ENCODE data around the gene GJB2.

GJB2 gene

GRCh38 chr13:20149762-20150161 lies 43.0 kb downstream of the GJB2 start:
- Mint-ChIP-seq H3K36me3 (ENCODE audit: low read depth) (no peaks in the 10 kb centered on the region), H3K4me1 (ENCODE audit: low read depth) (no peaks in the 10 kb centered on the region), H3K27ac (no peak overlapping the region), H3K4me3 (no peak overlapping the region), H3K9me3 (no peaks in the 10 kb centered on the region), H3K27me3 (ENCODE audit: low read depth) (peaks cover 56% of the 10 kb centered on the region)
- DNase-seq (ENCODE audit: low spot score): no peak

- Mint-ChIP-seq H3K27me3 (ENCODE audit: low read depth) (peaks cover 51% of the 10 kb centered on the region), H3K4me1 (ENCODE audit: low read depth) (no peaks in the 10 kb centered on the region)
- no peak for DNase-seq (ENCODE audit: low spot score)
Measured at GRCh38 chr13:20148501-20149183, 44.1 kb downstream of the GJB2 start.

GRCh38 chr13:20146381-20146780 lies 46.4 kb downstream of the GJB2 start:
- Mint-ChIP-seq H3K9me3 (no peaks in the 10 kb centered on the region), H3K27me3 (ENCODE audit: low read depth) (peaks cover 62% of the 10 kb centered on the region), H3K4me3 (no peak overlapping the region), H3K27ac (no peak overlapping the region), H3K36me3 (ENCODE audit: low read depth) (no peaks in the 10 kb centered on the region), H3K4me1 (ENCODE audit: low read depth) (no peaks in the 10 kb centered on the region)
- DNase-seq (ENCODE audit: low spot score): no peak

More at GRCh38 chr13:20148501-20149183, 44.1 kb downstream of the GJB2 start:
- H3K36me3 Mint-ChIP-seq (ENCODE audit: low read depth): no peaks in the 10 kb centered on the region
- no peak overlapping the region for H3K4me3 Mint-ChIP-seq
- no peak overlapping the region for H3K27ac Mint-ChIP-seq
- H3K9me3 Mint-ChIP-seq: no peaks in the 10 kb centered on the region

- Mint-ChIP-seq H3K27ac (no peak overlapping the region), H3K4me3 (no peak overlapping the region), H3K27me3 (ENCODE audit: low read depth) (peaks cover 66% of the 10 kb centered on the region), H3K4me1 (ENCODE audit: low read depth) (no peaks in the 10 kb centered on the region), H3K36me3 (ENCODE audit: low read depth) (no peaks in the 10 kb centered on the region), H3K9me3 (no peaks in the 10 kb centered on the region)
- no peak for DNase-seq (ENCODE audit: low spot score)
Measured at GRCh38 chr13:20145521-20145920, 47.2 kb downstream of the GJB2 start.

DNA sequence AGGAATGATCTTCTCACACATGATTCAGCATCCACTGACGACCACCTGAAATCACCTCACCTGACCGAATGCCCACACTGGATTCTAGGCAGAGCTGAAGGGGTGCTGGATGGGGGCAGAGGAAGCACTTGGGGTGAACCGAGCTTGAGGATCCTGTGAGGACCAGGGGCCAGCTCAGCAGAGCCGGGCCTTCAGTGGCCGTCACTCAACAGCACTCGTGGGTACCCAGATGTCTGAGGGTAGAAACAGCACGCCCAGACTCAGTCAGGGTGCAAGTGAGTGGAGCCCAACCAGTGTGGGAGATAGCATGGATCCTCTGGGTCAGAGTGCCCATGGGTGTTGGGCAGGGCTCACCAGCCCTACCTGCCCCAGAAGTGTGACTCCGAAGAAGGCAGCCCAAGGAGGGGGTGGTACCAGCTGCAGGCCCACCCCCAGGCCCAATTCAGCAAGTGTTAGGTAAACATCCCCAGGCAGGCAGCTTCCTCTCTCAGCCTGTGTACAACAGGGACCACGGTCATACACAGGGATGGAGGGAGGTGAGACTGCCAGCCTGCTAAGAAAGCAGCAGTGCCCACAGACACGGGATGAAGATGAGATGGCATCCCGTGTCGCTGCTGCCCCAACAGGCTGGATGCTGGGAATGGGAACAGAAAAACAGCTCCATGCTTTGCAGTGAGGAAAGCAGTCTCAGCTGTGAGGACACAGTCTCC lies 48.4 kb downstream of the GJB2 start:
- Mint-ChIP-seq H3K27me3 (ENCODE audit: low read depth) (peaks cover 68% of the 10 kb centered on the region), H3K9me3 (no peaks in the 10 kb centered on the region), H3K4me1 (ENCODE audit: low read depth) (no peaks in the 10 kb centered on the region), H3K36me3 (ENCODE audit: low read depth) (no peaks in the 10 kb centered on the region), H3K27ac (no peak overlapping the region), H3K4me3 (no peak overlapping the region)
- no peak for DNase-seq (ENCODE audit: low spot score)

DNA sequence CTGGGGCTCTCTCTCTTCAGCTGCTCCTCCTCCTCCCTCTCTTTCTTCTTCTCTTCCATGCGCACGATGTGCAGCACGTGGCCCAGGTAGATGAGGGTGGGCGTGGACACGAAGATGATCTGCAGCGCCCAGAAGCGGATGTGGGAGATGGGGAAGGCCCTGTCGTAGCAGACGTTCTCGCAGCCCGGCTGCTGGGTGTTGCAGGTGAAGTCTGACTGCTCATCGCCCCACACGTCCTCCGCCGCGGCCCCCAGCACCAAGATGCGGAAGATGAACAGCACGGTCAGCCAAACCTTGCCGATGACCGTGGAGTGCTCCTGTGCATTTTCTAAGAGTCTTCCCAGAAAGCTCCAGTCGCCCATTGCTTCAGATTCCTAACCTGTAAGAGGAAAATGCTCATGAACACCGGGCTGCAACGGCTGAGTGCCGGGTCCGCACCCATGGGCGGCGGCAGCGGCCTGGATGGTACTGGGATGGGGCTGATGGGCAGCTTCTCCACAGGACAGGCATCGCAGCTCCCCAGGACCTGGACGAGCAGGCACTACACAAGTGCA lies 49.7 kb downstream of the GJB2 start:
- H3K27ac Mint-ChIP-seq: no peak overlapping the region
- no peaks in the 10 kb centered on the region for H3K36me3 Mint-ChIP-seq (ENCODE audit: low read depth)
- no peak for DNase-seq (ENCODE audit: low spot score)

GRCh38 chr13:20142023-20142926 lies 50.5 kb downstream of the GJB2 start:
- no peak for DNase-seq (ENCODE audit: low spot score)
- H3K27ac Mint-ChIP-seq: no peak overlapping the region
- H3K36me3 Mint-ChIP-seq (ENCODE audit: low read depth): no peaks in the 10 kb centered on the region
- H3K4me3 Mint-ChIP-seq: no peak overlapping the region
- peaks cover 65% of the 10 kb centered on the region for H3K27me3 Mint-ChIP-seq (ENCODE audit: low read depth)
- H3K9me3 Mint-ChIP-seq: no peaks in the 10 kb centered on the region
- H3K4me1 Mint-ChIP-seq (ENCODE audit: low read depth): no peaks in the 10 kb centered on the region

More for the DNA sequence above, 49.7 kb downstream of the GJB2 start:
- Mint-ChIP-seq H3K9me3 (no peaks in the 10 kb centered on the region), H3K27me3 (ENCODE audit: low read depth) (peaks cover 67% of the 10 kb centered on the region), H3K4me3 (no peak overlapping the region), H3K4me1 (ENCODE audit: low read depth) (no peaks in the 10 kb centered on the region)

DNA sequence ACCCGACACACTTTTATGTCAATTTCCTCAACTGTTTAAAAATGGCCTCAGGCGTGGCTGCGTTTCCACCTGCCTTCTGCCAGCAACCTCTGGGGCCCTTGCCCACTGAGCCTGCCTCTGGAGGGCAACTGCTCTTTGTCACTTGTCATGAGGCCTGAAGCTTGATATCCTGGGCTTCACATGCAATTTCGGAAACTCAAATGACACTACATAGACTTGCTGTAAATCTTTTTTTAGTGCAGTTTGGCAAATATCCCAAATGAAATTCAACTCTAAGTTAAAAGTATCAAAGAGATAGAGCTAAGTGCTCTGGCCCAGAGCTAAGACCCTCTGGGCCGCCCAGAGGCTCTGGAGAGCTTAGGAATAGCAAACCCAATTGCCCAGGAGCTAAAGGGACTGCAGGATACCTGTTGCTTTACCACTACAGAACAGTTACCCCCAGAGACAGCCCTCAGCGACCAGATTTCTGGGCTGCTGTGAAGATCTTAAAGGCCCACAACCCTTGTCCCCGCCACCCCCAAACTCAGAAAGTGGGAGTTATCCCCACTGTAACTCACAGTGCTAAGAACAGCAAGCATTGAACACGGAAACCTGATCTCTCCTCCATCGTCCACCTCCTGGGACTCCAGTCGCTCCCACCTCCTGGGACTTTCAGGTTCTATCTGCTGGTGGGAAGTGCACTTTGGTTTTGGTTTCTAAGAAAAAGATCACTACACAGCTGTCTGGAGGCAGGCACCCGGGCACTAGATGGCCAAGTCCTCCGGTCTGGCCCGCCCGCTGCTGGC lies 51.3 kb downstream of the GJB2 start:
- Mint-ChIP-seq H3K27ac (no peak overlapping the region), H3K36me3 (ENCODE audit: low read depth) (no peaks in the 10 kb centered on the region), H3K9me3 (no peaks in the 10 kb centered on the region), H3K4me1 (ENCODE audit: low read depth) (no peaks in the 10 kb centered on the region), H3K4me3 (no peak overlapping the region), H3K27me3 (ENCODE audit: low read depth) (peaks cover 58% of the 10 kb centered on the region)
- DNase-seq (ENCODE audit: low spot score): no peak

DNA sequence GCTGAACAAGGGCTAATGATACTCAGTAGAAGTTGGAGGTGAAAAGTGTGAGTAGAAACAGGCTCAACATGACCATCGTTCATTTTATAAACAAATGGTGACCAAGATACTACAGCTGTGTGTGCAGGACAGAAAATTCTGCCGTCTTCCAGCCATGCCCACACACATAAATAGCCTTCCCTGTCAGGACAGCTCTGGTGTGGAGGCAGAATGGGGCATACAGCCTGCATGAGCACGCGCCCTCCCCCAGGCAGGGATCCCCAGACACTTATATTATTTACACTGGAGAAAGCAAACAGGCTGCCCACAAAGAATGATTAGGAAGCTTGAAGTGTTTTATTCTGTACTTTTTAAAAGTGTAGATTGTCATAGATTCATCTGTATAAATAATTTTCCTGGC lies 52.3 kb downstream of the GJB2 start:
- H3K36me3 Mint-ChIP-seq (ENCODE audit: low read depth): no peaks in the 10 kb centered on the region
- H3K4me1 Mint-ChIP-seq (ENCODE audit: low read depth): no peaks in the 10 kb centered on the region
- H3K27me3 Mint-ChIP-seq (ENCODE audit: low read depth): peaks cover 58% of the 10 kb centered on the region
- H3K9me3 Mint-ChIP-seq: no peaks in the 10 kb centered on the region
- H3K4me3 Mint-ChIP-seq: no peak overlapping the region
- no peak for DNase-seq (ENCODE audit: low spot score)
- H3K27ac Mint-ChIP-seq: no peak overlapping the region

DNA sequence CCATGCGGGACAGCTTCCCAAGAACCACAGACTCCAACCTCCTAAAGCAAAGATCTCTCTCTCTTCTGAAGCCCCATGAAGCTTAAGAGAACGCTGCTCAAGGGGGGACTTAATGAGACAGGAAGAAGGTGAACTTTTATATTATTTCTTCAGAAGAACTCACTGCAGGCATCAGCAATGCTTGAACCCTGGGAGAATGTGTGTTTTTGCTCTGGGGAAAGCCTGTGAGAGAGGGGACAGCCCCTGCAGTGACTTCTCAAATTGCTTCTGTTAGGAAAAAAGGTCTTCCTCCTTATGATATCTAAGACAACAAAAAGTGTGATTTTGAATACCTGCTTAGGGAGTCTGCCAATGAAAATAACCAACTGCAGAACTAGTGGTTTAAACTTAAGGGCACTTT lies 54.9 kb downstream of the GJB2 start:
- no peak overlapping the region for H3K27ac Mint-ChIP-seq
- no peak overlapping the region for H3K4me3 Mint-ChIP-seq
- DNase-seq (ENCODE audit: low spot score): no peak
- H3K9me3 Mint-ChIP-seq: no peaks in the 10 kb centered on the region
- H3K27me3 Mint-ChIP-seq (ENCODE audit: low read depth): peaks cover 45% of the 10 kb centered on the region
- no peaks in the 10 kb centered on the region for H3K36me3 Mint-ChIP-seq (ENCODE audit: low read depth)
- no peaks in the 10 kb centered on the region for H3K4me1 Mint-ChIP-seq (ENCODE audit: low read depth)
